MM.1S (cell line): ENCODE data around the gene TTC17.

ENCODE experiments used
- EZH2 ChIP-seq: fragments of 300-600 bp; sonication (generic); optimal IDR thresholded peaks from 2 replicates; pipeline ENCODE3; 2017; ENCODE audit warnings: low read depth, mild to moderate bottlenecking, antibody characterized with exemption, low read length, mixed read lengths
- TF ChIP-seq, protein P1 (sequence below): fragments of 300-600 bp; sonication (generic); IDR thresholded peaks from 2 replicates; pipeline ENCODE4 v1.5.1; 2016; ENCODE audit warnings: antibody characterized with exemption, low read length, mixed read lengths

DNA sequence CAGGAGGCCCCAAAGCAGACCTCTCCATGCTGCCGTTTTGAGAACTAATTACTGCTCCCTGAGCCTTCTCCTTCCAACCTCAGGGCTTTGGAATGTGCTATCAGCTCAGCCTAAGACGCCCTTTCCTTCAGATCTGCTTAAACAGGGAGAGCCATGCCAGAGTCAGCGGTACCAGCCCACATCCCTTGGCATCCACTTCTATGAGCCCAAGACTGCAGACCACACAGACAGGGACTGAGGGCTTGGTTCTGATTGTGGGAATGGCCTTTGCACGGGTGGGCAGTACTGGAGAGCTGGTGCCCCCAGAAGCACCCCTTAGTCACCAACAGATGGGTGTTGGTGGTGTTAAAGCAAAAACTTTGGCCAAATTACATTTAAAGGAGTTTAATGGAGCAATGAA is 146.5 kb downstream of the TTC17 start:
- TF ChIP-seq, protein P1, sequence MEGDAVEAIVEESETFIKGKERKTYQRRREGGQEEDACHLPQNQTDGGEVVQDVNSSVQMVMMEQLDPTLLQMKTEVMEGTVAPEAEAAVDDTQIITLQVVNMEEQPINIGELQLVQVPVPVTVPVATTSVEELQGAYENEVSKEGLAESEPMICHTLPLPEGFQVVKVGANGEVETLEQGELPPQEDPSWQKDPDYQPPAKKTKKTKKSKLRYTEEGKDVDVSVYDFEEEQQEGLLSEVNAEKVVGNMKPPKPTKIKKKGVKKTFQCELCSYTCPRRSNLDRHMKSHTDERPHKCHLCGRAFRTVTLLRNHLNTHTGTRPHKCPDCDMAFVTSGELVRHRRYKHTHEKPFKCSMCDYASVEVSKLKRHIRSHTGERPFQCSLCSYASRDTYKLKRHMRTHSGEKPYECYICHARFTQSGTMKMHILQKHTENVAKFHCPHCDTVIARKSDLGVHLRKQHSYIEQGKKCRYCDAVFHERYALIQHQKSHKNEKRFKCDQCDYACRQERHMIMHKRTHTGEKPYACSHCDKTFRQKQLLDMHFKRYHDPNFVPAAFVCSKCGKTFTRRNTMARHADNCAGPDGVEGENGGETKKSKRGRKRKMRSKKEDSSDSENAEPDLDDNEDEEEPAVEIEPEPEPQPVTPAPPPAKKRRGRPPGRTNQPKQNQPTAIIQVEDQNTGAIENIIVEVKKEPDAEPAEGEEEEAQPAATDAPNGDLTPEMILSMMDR: no peak
- TF ChIP-seq EZH2: no peak
